CD14-positive monocyte (primary cell): ENCODE data around the gene SLC25A25. TPM values are rescaled to one million over a fixed set of nuclear protein-coding genes. Genes with fewer than 3 reads are reported as not detected.

Source experiments
- DNase-seq, 3 donors: peaks; one replicate each; pipeline ENCODE4 v3.0.0-alpha.2; 2011 to 2022
- H2AFZ ChIP-seq: 2 replicates; pipeline ENCODE4 v1.6.0; 2012; ENCODE audit warnings: mild to moderate bottlenecking, low read depth, low read length, inconsistent platforms; ENCODE audit not compliant: insufficient read depth, poor library complexity, severe bottlenecking
- H3K27ac ChIP-seq, 2 donors: 1 replicate in 1 of 2; 2 replicates in 1 of 2; pipeline ENCODE4 v1.5.1; 2012 to 2013; ENCODE audit warnings: low read length in 2 of 2, control low read depth in 1 of 2, inconsistent platforms in 1 of 2, low read depth in 1 of 2, mild to moderate bottlenecking in 1 of 2
- H3K27me3 ChIP-seq, 2 donors: one replicate each; pipeline versions ENCODE4 v1.6.0 to v1.6.1; 2011 to 2013; ENCODE audit warnings: low read length in 2 of 2; ENCODE audit not compliant: control insufficient read depth in 2 of 2, insufficient read depth in 2 of 2
- H3K36me3 ChIP-seq, 2 donors: replicated peaks in 1 of 2; 1 replicate in 1 of 2; 2 replicates in 1 of 2; pipeline versions ENCODE4 v1.5.1 to v1.6.1; 2012 to 2013; ENCODE audit warnings: low read length in 2 of 2, control low read depth in 1 of 2, inconsistent platforms in 1 of 2, mild to moderate bottlenecking in 1 of 2; ENCODE audit not compliant: insufficient read depth in 2 of 2, control insufficient read depth in 1 of 2
- H3K4me1 ChIP-seq, 2 donors: 1 replicate in 1 of 2; 2 replicates in 1 of 2; pipeline versions ENCODE4 v1.5.1 to v1.6.1; 2012 to 2013; ENCODE audit warnings: low read length in 2 of 2, control low read depth in 1 of 2, inconsistent platforms in 1 of 2, mild to moderate bottlenecking in 1 of 2, moderate library complexity in 1 of 2; ENCODE audit not compliant: insufficient read depth in 2 of 2, control insufficient read depth in 1 of 2
- H3K4me2 ChIP-seq: replicated peaks from 2 replicates; pipeline ENCODE3; 2012; ENCODE audit warnings: low read length, moderate library complexity, mild to moderate bottlenecking; ENCODE audit not compliant: poor library complexity, severe bottlenecking; ENCODE audit errors: extremely low read depth
- H3K4me3 ChIP-seq, 3 experiments: fragments of 200-600 bp in 1 of 3; sonication (generic) in 1 of 3; replicated peaks in 1 of 3; 1 replicate in 2 of 3; 2 replicates in 1 of 3; pipeline ENCODE4 v1.5.1; 2011 to 2013; ENCODE audit warnings: low read length in 3 of 3, mild to moderate bottlenecking in 3 of 3, control low read depth in 2 of 3, low read depth in 2 of 3, inconsistent platforms in 1 of 3, moderate library complexity in 1 of 3
- H3K79me2 ChIP-seq: 2 replicates; pipeline ENCODE4 v1.6.0; 2012; ENCODE audit warnings: mild to moderate bottlenecking, control low read depth, inconsistent platforms, low read length, moderate library complexity; ENCODE audit not compliant: insufficient read depth
- H3K9ac ChIP-seq: 2 replicates; pipeline ENCODE4 v1.6.0; 2017; ENCODE audit warnings: low read length, mild to moderate bottlenecking; ENCODE audit not compliant: insufficient read depth, poor library complexity, severe bottlenecking
- H3K9me3 ChIP-seq, 2 donors: replicated peaks in 1 of 2; 1 replicate in 1 of 2; 2 replicates in 1 of 2; pipeline versions ENCODE4 v1.5.1 to v1.6.1; 2012 to 2013; ENCODE audit warnings: low read length in 2 of 2, control low read depth in 1 of 2; ENCODE audit not compliant: control insufficient read depth in 1 of 2, insufficient read depth in 1 of 2
- H4K20me1 ChIP-seq: 2 replicates; pipeline ENCODE4 v1.6.0; 2012; ENCODE audit warnings: mild to moderate bottlenecking, low read length, control low read depth, moderate library complexity; ENCODE audit not compliant: insufficient read depth
- H3K27ac Mint-ChIP-seq, 7 donors: one replicate each; pipeline ENCODE4 v1.8.0; 2020; ENCODE audit warnings: mild to moderate bottlenecking in 7 of 7, mixed read lengths in 7 of 7, moderate library complexity in 6 of 7, inconsistent platforms in 2 of 7
- H3K27me3 Mint-ChIP-seq, 3 donors: one replicate each; pipeline ENCODE4 v1.8.0; 2021 to 2022; ENCODE audit warnings: low read depth in 3 of 3, mild to moderate bottlenecking in 3 of 3, mixed read lengths in 3 of 3, moderate library complexity in 3 of 3, inconsistent platforms in 1 of 3
- H3K36me3 Mint-ChIP-seq, 2 donors: one replicate each; pipeline ENCODE4 v1.8.0; 2020; ENCODE audit warnings: mixed read lengths in 2 of 2, inconsistent platforms in 1 of 2, mild to moderate bottlenecking in 1 of 2
- H3K4me1 Mint-ChIP-seq: one replicate; pipeline ENCODE4 v1.8.0; 2020; ENCODE audit warnings: mild to moderate bottlenecking, mixed read lengths
- H3K4me3 Mint-ChIP-seq, 2 donors: one replicate each; pipeline ENCODE4 v1.8.0; 2020; ENCODE audit warnings: mild to moderate bottlenecking in 2 of 2, mixed read lengths in 2 of 2, moderate library complexity in 1 of 2
- H3K9me3 Mint-ChIP-seq, 7 donors: one replicate each; pipeline ENCODE4 v1.8.0; 2020 to 2022; ENCODE audit warnings: mixed read lengths in 7 of 7, mild to moderate bottlenecking in 6 of 7, moderate library complexity in 6 of 7, inconsistent platforms in 2 of 7
- WGBS: methylation state at CpG from one replicate; pipeline ENCODE4 v1.1.5; 2013; ENCODE audit warnings: missing lambda C conversion rate; ENCODE audit not compliant: insufficient coverage; 5-methylcytosine and 5-hydroxymethylcytosine counted together
- intact Hi-C, 2 donors: fragments of 100-400 bp; cut with micrococcal nuclease; formaldehyde crosslinking; loops; one replicate each; pipeline versions ENCODE4 v1.15.0 to v1.15.1; 2023
- polyA plus RNA-seq, 3 donors: library from polyadenylated mRNA; depleted of rRNA in 1 of 3; unstranded in 2 of 3; stranded (reverse) in 1 of 3; fragments of 300-500 nt in 2 of 3; fragments of >200 nt in 1 of 3; fragmentation: Illumina TruSeq in 2 of 3; gene quantifications; 1 replicate in 2 of 3; 2 replicates in 1 of 3; pipeline ENCODE4 v1.2.3, GENCODE V29; 2012 to 2021
- TF ChIP-seq, protein P1 (sequence below): fragments of 200-600 bp; IDR thresholded peaks from one replicate; pipeline ENCODE4 v1.8.0; 2022; ENCODE audit warnings: antibody characterized with exemption, mild to moderate bottlenecking

SLC25A25 gene
- polyA plus RNA-seq, 3 donors: 5.1 to 43.3 (median 6.3) TPM

DNA sequence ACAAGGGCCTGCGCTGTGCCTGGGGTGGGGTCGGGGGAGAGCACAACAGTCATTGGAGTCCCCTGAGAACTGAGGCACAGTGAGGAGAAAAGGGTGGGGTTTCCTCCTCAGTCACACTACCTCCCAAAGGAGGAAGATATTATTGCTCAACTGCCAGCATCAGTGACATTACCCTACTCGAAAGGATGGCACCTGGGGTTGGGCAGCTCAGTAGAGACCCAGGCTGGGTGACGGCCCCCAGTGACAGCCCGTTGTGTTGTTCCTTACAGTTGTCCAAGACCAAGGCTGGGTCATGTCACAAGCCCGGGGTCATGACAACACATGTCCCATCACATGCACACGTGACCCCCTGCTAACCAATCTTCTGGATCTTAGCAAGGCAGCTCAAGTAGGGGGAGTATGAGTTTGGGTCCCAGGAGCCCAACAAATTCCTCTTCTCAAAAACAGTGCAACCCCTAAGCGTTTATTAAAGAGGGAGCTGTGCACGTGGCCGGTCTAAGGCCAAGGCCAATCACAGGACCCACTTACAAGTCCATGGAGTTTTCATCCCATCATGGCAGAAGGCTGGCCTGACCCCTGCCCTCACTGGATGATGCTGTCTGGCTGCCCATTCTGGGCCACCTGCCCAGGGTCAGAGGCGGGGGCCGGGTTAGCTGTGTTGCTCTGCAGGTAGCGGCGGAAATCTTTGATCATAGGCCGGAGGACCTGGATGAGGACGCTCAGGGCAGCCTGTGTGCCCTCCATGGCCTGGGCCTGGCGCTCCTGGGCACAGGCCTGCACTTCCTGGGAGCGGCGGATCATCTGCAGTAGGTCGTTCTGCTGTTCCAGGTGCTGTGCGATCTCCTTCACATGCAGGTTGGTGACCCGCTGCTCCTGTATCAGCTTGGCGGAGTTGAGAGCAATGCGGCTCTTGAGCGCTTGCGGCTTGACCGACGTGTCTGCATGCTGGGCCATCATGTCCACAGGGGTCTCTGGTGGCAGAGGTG is 4.9 kb upstream of the SLC25A25 start:
- no peaks in the 10 kb centered on the region for H3K36me3 ChIP-seq
- Mint-ChIP-seq H3K4me3 (peak overlapping the region in 1 of 2 donors; percentile 48), H3K27ac (peak overlapping the region; percentile 86 to 96 (median 91)), H3K27me3 (peaks cover 0 to 1% (median 0%) of the 10 kb centered on the region in 3 donors), H3K9me3 (no peaks in the 10 kb centered on the region), H3K4me1 (peaks cover 58% of the 10 kb centered on the region), H3K36me3 (peaks cover 7 to 24% of the 10 kb centered on the region in 2 donors)
- intact Hi-C loops: no loop called here
- H3K9me3 ChIP-seq: no peaks in the 10 kb centered on the region
- DNase-seq: peak; percentile 51 to 83 (median 75)
- peak overlapping the region in 1 of 3 experiments; percentile 56 for H3K4me3 ChIP-seq
- 90% methylated on average over 23 of the region's 28 CpGs for WGBS
- TF ChIP-seq, protein P1, sequence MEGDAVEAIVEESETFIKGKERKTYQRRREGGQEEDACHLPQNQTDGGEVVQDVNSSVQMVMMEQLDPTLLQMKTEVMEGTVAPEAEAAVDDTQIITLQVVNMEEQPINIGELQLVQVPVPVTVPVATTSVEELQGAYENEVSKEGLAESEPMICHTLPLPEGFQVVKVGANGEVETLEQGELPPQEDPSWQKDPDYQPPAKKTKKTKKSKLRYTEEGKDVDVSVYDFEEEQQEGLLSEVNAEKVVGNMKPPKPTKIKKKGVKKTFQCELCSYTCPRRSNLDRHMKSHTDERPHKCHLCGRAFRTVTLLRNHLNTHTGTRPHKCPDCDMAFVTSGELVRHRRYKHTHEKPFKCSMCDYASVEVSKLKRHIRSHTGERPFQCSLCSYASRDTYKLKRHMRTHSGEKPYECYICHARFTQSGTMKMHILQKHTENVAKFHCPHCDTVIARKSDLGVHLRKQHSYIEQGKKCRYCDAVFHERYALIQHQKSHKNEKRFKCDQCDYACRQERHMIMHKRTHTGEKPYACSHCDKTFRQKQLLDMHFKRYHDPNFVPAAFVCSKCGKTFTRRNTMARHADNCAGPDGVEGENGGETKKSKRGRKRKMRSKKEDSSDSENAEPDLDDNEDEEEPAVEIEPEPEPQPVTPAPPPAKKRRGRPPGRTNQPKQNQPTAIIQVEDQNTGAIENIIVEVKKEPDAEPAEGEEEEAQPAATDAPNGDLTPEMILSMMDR: no peak
- no peak overlapping the region for H2AFZ ChIP-seq
- no peak overlapping the region for H3K9ac ChIP-seq
- H3K27me3 ChIP-seq: no peaks in the 10 kb centered on the region
- peaks cover 40% of the 10 kb centered on the region for H3K79me2 ChIP-seq
- peaks cover 63 to 70% of the 10 kb centered on the region in 2 donors for H3K4me1 ChIP-seq
- H3K27ac ChIP-seq: peak overlapping the region; percentile 81 to 83
- H4K20me1 ChIP-seq: no peaks in the 10 kb centered on the region
- peak overlapping the region; percentile 56 for H3K4me2 ChIP-seq

DNA sequence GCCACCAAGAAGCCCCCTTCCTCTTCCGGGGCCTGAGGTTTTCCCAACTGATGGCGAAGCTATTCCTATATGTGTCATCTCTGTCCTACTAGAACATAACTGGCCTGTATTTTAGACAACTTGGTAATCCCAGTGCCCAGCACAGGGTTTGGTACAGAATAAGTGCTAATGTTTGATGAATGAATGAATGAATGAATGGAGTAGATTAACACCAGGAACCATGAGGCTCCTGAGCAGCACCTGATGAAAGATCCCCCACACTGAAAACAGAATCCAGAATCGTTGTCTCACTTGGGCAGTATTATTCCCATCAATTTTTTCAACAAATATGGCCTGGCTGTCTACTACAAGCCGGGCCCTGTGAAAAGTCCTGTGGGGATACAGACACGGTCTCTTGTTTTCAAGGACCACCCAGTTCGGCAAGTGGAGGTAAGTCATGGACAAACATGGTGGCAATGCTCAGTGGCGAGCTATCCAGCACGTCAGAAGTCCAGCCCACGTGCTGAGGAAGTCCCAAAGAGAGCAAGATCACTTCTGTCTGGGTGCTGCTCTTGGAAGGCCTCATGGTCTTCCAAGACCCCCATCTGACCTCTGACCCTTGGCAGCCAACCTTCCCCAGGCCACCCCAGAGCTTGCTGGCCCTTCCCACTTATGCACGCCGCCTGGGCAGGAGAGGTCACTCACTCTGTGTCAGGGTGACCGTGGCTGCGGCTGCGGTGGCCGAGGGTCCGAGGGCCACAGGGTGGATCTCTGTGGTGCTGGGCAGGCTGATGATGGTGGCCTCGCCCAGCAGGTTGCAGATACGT is 1.9 kb upstream of the SLC25A25 start:
- intact Hi-C loops: no loop called here
- Histone ChIP-seq H3K79me2 (peaks cover 69% of the 10 kb centered on the region), H4K20me1 (no peaks in the 10 kb centered on the region), H3K4me3 (peak overlapping the region in 2 of 3 experiments; percentile 43 to 93), H3K9ac (peak overlapping the region; percentile 72), H3K4me1 (peaks cover 79 to 87% of the 10 kb centered on the region in 2 donors), H3K4me2 (peak overlapping the region; percentile 97), H3K36me3 (no peaks in the 10 kb centered on the region), H3K27me3 (no peaks in the 10 kb centered on the region), H3K9me3 (no peaks in the 10 kb centered on the region), H3K27ac (peak overlapping the region; percentile 74 to 88), H2AFZ (no peak overlapping the region)
- Mint-ChIP-seq H3K36me3 (peaks cover 10 to 24% of the 10 kb centered on the region in 2 donors), H3K9me3 (peaks cover 0 to 2% (median 0%) of the 10 kb centered on the region in 7 donors), H3K4me3 (peak overlapping the region; percentile 7 to 76), H3K27ac (peak overlapping the region in 3 of 7 donors; percentile 54 to 87 (median 82)), H3K4me1 (peaks cover 74% of the 10 kb centered on the region), H3K27me3 (peaks cover 0 to 5% (median 0%) of the 10 kb centered on the region in 3 donors)
- 90% methylated on average over 12 of the region's 18 CpGs for WGBS
- peak in 1 of 3 donors; percentile 16 for DNase-seq
- TF ChIP-seq, protein P1: no peak
